GM12801 (cell line): ENCODE results near the gene STK40.

ENCODE experiments used
- CTCF ChIP-seq: IDR thresholded peaks from one replicate; pipeline ENCODE4 v1.5.1; 2011; ENCODE audit warnings: control low read depth; ENCODE audit not compliant: insufficient read length; ENCODE audit errors: extremely low read depth

The STK40 gene

GRCh38 chr1:36382231-36382630, 3.5 kb downstream of the STK40 start:
- TF ChIP-seq CTCF, result no peak

GRCh38 chr1:36381405-36381804, 4.3 kb downstream of the STK40 start:
- no peak for TF ChIP-seq CTCF

GRCh38 chr1:36380782-36381181, 4.9 kb downstream of the STK40 start:
- TF ChIP-seq CTCF, result no peak

- TF ChIP-seq CTCF, result no peak
Observed at GRCh38 chr1:36380143-36380619, 5.5 kb downstream of the STK40 start.

- no peak for TF ChIP-seq CTCF
Observed at GRCh38 chr1:36377791-36378492, 7.8 kb downstream of the STK40 start.

GRCh38 chr1:36372617-36373016, 13.1 kb downstream of the STK40 start:
- no peak for TF ChIP-seq CTCF

- TF ChIP-seq CTCF, result no peak
Observed at GRCh38 chr1:36369061-36369861, 16.5 kb downstream of the STK40 start.
